KMS-11 (cell line): ENCODE measurements around the gene CNTN5.

Experiments
- H2AFZ ChIP-seq: fragments of 200-600 bp; sonication (generic); 2 replicates; pipeline ENCODE4 v1.6.1; 2016; ENCODE audit warnings: antibody characterized with exemption, mixed run types, low read depth
- H3K27ac ChIP-seq: fragments of 200-600 bp; sonication (generic); 2 replicates; pipeline ENCODE4 v1.6.1; 2016; ENCODE audit warnings: mild to moderate bottlenecking, mixed run types
- H3K27me3 ChIP-seq: fragments of 200-600 bp; sonication (generic); 2 replicates; pipeline ENCODE4 v1.6.1; 2017; ENCODE audit warnings: mild to moderate bottlenecking, low read depth, mixed run types, moderate library complexity; ENCODE audit not compliant: insufficient read depth
- H3K36me3 ChIP-seq: fragments of 200-600 bp; sonication (generic); 2 replicates; pipeline ENCODE4 v1.6.1; 2017; ENCODE audit warnings: mild to moderate bottlenecking, mixed run types; ENCODE audit not compliant: insufficient read depth
- H3K4me1 ChIP-seq: fragments of 200-600 bp; sonication (generic); 2 replicates; pipeline ENCODE4 v1.6.1; 2016; ENCODE audit warnings: mild to moderate bottlenecking, low read depth, mixed run types; ENCODE audit not compliant: poor library complexity, severe bottlenecking
- H3K4me2 ChIP-seq: fragments of 200-600 bp; sonication (generic); 2 replicates; pipeline ENCODE4 v1.7.0; 2016; ENCODE audit warnings: mild to moderate bottlenecking, mixed run types
- H3K4me3 ChIP-seq: fragments of 200-600 bp; sonication (generic); IDR thresholded peaks from 2 replicates; pipeline ENCODE4 v1.6.1; 2017; ENCODE audit warnings: low read depth, low read length, mixed read lengths; ENCODE audit not compliant: insufficient read depth
- H3K79me2 ChIP-seq: fragments of 200-600 bp; sonication (generic); 2 replicates; pipeline ENCODE4 v1.6.1; 2016; ENCODE audit warnings: low read depth, mixed run types; ENCODE audit not compliant: insufficient read depth
- H3K9ac ChIP-seq: fragments of 200-600 bp; sonication (generic); 2 replicates; pipeline ENCODE4 v1.6.1; 2016; ENCODE audit warnings: mild to moderate bottlenecking, mixed run types
- H4K20me1 ChIP-seq: fragments of 200-600 bp; sonication (generic); 2 replicates; pipeline ENCODE4 v1.6.1; 2016; ENCODE audit warnings: mild to moderate bottlenecking, mixed run types; ENCODE audit not compliant: insufficient read depth
- TF ChIP-seq, protein P1 (sequence below): fragments of 200-600 bp; sonication (generic); conservative IDR thresholded peaks from 2 replicates; pipeline ENCODE4 v1.6.1; 2017; ENCODE audit warnings: low read depth, mild to moderate bottlenecking, antibody characterized with exemption, low read length, moderate library complexity, mixed read lengths

The CNTN5 gene

DNA sequence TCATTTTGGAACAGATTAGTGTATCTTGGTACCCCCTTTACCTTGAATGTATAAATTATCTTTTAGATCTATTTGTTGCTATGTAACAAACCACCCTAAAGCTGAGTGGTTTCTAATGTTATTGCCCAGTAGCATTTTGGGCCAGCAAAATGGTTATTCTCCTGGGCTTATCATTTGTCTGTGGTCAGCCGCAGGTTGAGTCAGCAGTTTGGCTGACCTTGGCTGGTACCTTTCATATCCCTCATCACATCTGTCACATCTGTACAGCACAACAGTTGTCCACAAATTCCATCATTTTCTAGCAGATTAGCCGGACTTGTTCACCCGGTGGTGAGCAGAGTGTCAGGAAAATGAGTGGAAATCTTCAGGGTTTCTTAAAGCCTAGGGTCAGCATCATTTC, 1077.8 kb downstream of the CNTN5 start:
- H3K4me1 ChIP-seq: no peaks in the 10 kb centered on the region
- H3K36me3 ChIP-seq: no peaks in the 10 kb centered on the region
- no peak overlapping the region for H2AFZ ChIP-seq
- H3K4me2 ChIP-seq: no peak overlapping the region
- H3K27ac ChIP-seq: no peak overlapping the region
- H3K27me3 ChIP-seq: no peaks in the 10 kb centered on the region
- H3K79me2 ChIP-seq: no peaks in the 10 kb centered on the region
- TF ChIP-seq, protein P1, sequence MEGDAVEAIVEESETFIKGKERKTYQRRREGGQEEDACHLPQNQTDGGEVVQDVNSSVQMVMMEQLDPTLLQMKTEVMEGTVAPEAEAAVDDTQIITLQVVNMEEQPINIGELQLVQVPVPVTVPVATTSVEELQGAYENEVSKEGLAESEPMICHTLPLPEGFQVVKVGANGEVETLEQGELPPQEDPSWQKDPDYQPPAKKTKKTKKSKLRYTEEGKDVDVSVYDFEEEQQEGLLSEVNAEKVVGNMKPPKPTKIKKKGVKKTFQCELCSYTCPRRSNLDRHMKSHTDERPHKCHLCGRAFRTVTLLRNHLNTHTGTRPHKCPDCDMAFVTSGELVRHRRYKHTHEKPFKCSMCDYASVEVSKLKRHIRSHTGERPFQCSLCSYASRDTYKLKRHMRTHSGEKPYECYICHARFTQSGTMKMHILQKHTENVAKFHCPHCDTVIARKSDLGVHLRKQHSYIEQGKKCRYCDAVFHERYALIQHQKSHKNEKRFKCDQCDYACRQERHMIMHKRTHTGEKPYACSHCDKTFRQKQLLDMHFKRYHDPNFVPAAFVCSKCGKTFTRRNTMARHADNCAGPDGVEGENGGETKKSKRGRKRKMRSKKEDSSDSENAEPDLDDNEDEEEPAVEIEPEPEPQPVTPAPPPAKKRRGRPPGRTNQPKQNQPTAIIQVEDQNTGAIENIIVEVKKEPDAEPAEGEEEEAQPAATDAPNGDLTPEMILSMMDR: no peak
- no peak overlapping the region for H3K9ac ChIP-seq
- no peak overlapping the region for H3K4me3 ChIP-seq
- no peaks in the 10 kb centered on the region for H4K20me1 ChIP-seq

DNA sequence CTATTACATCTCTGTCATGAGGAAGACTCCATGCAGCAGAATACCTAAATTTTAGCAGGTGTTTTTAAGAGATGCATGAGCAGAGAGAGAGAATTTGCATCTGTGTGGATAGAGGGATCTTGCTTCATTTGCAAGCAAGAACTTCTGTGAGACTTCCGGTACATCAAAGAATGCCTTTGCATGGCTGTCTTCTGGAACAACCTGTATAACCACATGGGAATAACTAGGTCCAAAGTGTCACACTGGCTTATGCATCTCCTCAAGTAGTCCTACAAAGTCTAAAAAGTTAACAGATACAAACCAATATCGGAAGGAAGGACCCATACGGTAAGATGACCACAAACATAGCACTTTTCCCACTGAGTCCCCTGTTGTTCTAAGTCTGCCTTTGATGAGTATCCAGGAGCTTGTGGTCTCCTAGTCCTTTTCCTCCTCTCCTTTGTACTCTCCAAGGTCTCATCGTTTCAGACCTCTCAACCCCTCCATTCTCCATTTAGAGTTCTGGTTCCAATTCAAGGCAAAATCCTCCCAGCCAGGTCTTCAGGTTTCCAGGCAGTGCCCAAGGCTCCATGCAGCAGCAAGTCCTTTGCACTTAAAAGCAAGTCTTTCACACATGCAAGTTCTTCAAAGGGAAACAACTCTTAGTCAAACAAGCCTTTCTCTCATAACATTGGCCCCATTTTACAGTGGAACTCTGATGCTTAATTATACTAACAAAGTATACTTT, 1084.7 kb downstream of the CNTN5 start:
- Histone ChIP-seq H3K4me3 (no peak overlapping the region), H3K4me2 (no peak overlapping the region)

DNA sequence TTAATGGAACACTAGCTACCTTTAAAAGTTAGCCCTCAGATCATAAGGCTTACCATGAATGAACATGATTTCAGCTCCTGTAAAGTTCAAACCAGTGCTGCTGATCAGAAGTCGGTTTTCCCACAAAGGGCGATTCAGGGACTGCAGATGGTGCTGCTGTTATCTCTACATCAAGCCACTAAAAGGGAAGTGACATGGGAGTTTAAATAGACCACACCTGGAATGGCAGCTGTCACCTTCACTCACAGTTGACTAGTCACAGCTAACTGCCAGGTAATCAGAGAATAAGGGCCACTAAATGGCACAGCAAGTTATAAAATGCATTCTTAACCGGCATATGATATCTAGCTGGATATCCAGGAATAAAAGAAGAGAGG, 1085.2 kb downstream of the CNTN5 start:
- Histone ChIP-seq H2AFZ (no peak overlapping the region), H3K4me1 (no peaks in the 10 kb centered on the region), H3K36me3 (no peaks in the 10 kb centered on the region), H4K20me1 (no peaks in the 10 kb centered on the region), H3K79me2 (no peaks in the 10 kb centered on the region), H3K4me2 (no peak overlapping the region), H3K9ac (no peak overlapping the region), H3K27ac (no peak overlapping the region), H3K4me3 (no peak overlapping the region), H3K27me3 (no peaks in the 10 kb centered on the region)
- TF ChIP-seq, protein P1: no peak

More for the DNA sequence above, 1084.7 kb downstream of the CNTN5 start:
- Histone ChIP-seq H3K27ac (no peak overlapping the region), H2AFZ (no peak overlapping the region), H3K4me1 (no peaks in the 10 kb centered on the region), H3K79me2 (no peaks in the 10 kb centered on the region), H3K27me3 (no peaks in the 10 kb centered on the region), H3K9ac (no peak overlapping the region), H4K20me1 (no peaks in the 10 kb centered on the region), H3K36me3 (no peaks in the 10 kb centered on the region)
- TF ChIP-seq, protein P1: no peak

DNA sequence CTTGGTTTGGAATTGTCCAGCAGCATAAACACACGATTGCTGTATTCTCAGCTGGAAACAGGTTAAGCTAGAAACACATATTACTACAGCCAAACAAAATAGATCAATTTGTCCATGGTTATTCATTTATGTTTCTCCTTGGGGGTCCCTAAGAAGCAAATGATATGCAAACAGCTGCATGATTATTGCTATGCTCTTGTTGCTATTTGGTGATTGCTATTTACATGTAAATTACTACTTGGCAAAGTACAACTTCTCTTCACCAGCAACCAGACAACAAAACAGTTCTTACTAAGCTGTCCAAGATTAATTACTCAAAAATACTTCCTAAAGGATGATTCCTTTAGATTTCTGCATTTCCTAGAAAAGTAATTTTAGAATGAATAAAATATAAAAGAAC, 1098.4 kb downstream of the CNTN5 start:
- no peaks in the 10 kb centered on the region for H3K27me3 ChIP-seq

More for the DNA sequence above, 1098.4 kb downstream of the CNTN5 start:
- TF ChIP-seq, protein P1: no peak
- Histone ChIP-seq H3K4me1 (no peaks in the 10 kb centered on the region), H3K9ac (no peak overlapping the region), H3K4me2 (no peak overlapping the region), H2AFZ (no peak overlapping the region), H3K27ac (no peak overlapping the region), H3K4me3 (no peak overlapping the region), H3K79me2 (no peaks in the 10 kb centered on the region), H4K20me1 (no peaks in the 10 kb centered on the region), H3K36me3 (no peaks in the 10 kb centered on the region)
